GM18508 (cell line): ENCODE results near the gene SPECC1.

Source experiments
- ATAC-seq: cut with Tn5 transposase; IDR thresholded peaks from one replicate; pipeline ENCODE4 v1.9.1; 2021; ENCODE audit warnings: moderate number of reproducible peaks; ENCODE audit not compliant: insufficient read depth, unreplicated experiment

SPECC1 gene

DNA sequence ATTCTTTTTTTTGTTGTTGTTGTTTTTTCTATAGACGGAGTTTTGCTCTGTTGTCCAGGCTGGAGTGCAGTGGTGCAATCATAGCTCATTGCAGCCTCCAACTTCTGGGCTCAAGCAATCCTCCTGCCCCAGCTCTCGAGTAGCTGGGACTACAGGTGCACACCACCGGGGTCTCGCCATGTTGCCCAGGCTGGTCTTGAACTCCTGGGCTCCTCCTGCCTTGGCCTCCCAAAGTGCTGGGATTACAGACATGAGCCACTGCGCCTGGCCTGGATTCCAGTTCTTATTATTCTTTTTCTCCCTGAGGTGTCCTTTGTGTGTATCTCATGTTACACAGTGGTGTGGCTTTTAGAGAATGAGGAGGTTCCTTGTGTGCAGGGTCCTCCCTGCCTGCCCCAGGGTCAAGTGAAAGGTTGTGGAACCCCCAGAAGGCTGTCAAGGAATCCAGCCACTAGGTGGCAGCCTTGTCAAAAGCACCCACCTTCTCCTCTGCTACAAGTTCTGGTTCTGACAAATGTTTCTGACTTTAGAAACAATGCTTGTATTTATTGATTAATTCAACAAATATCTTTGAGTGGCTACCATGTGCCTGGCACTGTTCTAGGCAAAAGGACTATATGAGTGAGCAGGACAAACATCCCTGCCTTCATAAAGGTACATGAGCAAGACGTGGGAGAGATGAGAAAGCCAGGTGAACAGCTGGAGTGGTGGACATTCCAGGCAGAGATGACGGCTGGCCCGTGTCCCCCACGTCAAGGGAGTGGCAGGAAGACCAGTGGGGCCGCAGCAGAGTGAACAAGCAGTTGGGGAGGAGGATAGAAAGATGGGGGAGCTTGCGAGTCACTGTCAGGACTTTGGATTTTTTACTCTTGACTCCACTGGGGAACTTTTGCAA, 112.4 kb downstream of the SPECC1 start:
- ATAC-seq: no peak

DNA sequence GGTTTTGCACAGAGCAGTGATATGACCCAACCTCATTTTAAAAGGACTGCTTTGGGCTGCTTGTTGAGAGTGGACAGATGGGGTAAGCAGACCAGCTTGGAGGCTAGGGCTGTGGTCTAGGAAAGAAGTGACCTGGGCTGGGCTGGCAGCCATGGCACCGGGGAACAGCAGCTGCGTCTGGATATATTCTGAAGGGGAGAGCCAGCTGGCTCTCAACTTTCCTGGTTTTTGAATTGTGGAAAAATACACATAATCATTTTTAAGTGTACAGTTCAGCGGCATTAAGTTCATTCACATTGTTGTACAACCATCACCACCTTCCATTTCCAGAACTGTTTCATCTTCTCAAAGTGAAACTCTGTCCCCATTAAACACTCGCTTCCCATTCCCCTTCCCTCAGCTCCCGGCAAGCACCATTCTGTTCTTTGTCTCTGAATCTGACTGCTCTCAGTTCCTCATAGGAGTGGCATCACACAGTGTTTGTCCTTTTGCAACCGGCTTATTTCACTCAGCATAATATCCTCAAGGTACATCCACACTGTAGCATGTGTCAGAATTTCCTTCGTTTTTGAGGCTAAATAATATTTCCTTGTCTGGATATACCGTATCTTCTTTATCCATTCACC, 113.2 kb downstream of the SPECC1 start:
- ATAC-seq: no peak

DNA sequence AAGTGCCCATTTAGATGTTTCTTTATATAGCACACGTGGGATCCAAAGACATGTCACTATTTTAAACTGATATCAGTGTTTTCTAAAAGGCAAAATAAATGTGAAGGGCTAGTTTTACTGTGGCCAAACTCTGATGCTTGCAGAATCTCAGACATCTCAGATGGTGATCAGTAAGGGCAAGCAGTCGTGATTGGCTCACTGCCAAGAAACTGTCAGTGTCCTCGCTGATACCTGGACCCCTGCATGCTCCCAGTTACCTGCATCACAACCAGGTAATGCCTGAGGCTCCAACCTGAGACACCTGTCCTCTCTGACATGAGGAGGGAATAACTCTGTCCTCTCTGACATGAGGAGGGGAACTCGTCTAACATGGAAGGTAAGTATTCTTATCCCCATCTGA, 114.0 kb downstream of the SPECC1 start:
- no peak for ATAC-seq

DNA sequence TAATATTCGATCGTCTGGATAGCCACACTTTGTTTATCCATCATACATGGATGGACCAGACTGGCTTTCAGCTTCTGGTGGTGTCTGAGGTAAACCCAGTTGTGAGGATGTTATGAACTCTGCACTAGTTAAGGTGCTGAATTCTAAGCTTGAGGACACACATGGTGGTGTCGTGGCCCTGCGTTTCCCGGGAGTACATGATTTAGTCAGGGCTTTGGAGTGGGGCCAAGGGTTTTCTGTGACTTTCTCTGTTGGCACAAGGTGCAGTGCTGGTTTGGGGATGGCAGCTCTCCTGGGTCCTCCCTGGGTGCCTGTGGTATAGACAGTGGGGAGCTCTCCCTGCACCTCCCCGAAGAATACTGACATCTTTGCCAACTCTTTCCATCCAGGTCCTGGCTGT, 116.6 kb downstream of the SPECC1 start:
- ATAC-seq: no peak

DNA sequence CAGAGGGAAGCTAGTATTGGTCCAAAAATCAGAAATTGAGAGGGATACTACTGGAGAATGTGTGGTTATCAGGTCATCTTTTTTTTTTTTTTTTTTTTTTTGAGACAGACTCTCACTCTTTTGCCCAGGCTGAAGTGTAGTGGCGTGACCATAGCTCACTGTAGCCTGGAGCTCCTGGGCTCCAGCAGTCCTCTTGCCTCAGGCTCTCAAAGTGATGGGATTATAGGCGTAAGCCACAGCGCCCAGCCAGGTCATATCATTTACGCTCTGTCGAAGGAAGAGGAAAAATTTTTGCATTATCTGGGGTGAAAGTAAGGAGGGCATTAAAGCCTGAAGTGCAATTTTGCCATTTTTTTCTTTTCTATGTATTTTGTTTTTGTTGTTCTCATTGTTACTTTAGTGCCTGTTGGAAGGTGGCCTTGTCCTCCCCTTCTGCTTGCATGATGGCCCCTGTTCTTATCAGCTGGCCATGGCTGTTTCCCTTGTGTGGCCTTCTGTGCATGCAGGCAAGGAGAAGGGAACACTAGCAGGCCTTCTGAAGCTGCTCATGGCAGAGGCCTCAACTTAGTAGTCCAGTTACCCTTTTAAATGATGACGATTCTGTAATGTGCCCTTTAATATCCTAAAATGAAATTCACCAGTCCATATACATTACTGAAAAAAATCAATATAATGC, 118.3 kb downstream of the SPECC1 start:
- no peak for ATAC-seq

DNA sequence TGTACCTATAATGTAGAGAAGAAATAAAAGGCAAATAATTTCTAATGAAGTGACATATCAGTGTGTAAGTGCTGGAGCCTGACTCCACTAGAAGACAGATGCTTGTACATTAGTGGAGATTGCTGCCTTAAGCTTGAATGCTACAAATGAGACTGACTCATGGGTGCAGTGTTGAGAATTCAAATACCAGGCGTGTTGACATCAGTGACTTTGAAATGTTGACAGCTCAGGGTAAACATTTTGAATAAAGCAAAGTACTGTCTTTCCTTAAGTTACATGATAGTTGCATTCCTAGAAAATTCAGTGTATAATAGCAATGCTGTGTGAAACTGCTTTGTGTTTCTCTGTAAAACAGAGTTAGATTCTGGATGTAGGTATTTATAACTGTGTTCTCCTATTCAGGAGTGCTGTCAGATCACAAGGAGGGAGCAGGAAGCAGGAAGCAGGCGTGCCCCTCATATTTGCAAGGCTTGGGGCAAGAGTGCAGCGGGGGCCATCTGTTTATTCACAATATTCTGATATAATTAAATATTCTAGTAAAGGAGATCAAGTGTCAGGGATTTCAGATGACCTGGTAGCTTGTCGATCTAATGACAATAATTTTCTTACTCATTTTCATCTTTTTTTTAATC, 119.0 kb downstream of the SPECC1 start:
- ATAC-seq: no peak

DNA sequence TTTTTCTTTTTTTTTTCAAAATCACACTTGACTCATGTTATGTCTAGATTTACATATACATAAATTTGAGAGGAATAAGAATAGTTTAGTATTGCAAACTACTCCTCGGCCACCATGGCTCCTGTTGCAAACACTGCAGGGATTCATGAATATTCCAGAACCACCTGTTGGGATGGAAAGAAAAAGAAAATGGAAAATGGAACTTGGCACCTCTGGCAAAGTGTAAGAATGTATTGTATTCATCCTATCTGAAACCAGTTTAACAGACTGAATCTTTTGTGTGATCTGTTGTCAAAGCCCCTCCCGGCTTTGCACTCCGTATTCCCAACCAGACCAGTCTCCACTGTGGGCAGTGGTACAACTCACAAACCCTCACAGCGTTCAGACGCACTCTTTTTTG, 124.4 kb downstream of the SPECC1 start:
- ATAC-seq: no peak

DNA sequence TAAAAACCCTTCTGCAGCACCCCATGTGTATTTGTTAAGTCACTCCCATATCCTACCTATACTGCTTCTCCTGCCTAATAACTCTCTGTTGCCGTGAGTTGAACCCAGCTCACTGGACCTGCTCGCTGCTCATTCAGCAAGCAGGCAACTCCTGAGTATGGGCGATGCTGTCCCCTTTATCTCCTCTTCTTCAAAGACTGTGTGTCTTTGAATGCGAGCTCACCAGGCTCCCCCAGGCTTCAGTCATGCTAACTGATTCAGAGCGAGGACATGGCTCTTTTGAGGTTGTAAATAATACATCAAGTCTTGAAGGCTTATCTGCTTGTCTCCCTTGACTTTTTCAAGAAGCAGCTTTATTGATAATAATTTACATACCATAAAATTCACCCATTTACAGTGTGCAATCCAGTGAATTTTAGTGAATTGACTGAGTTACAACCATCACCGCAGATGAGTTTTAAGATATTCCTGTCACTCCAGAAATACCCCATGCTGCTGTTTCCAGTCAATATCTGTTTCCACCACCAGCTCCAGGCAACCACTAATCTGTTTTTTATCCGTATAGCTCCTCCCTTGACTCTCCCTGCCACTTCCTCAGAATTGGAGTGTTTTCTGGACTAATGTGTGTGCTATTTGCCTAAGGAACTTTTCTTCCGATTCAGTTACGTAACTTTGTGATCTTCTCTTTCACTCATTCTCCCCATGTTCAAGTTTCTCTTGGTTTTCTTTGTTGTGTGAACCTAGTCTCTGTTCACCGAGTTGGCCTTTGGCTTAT, 132.2 kb downstream of the SPECC1 start:
- no peak for ATAC-seq

DNA sequence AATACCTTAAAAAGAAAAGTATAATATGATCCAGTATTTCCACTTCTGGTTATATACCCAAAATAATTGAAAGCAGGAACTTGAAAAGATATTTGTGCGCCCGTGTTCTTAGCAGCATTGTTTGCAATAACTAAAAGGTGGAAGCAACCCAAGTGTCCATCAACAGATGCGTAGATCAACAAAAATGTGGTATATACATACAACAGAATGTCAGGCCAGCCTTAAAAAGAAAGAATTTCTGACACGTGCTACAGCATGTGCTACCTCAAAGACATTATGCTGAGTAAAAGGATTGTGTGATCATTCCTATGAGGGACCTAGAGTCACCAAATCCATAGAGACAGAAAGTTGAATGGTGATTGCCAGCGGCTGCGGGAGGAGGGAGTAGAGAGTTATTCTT, 133.1 kb downstream of the SPECC1 start:
- ATAC-seq: no peak

DNA sequence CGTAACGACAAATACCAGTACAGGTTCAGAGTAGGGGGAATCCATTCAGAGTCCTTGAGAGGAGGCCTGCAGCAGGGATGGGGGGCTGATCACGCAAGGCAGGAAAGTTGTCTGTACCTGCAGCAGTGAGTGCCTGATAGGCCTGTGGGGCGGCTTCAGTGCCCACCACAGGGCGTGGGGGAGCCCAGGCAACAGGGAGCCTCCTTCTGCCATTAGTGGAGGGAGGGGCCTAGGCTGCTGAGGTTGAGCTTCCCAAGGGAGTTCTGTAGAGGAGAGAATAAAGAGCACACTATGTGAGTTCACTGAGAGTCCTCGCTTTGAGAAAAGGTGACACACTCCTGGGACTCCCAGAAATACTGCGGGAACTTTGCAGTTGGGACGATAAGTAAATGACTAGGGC, 134.6 kb downstream of the SPECC1 start:
- ATAC-seq: no peak

DNA sequence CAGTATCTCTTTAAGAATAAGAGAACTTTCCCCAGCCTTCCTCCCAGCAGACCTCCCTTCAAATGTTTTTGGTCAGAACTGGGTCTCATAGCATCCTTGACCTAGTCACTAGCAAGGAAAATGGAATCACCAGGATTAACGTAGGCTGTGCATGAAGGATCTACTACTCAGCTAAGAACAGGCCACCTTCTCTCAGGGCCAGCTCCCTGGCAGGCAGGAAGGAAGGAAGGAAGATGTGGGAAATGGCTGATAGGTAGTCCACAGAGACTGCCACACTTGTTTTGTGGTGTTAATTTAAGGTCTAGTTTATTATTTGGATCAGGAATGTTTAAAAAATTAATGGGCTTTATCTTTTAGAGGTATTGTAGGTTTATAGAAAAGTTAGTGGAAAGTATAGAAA, 136.4 kb downstream of the SPECC1 start:
- no peak for ATAC-seq

DNA sequence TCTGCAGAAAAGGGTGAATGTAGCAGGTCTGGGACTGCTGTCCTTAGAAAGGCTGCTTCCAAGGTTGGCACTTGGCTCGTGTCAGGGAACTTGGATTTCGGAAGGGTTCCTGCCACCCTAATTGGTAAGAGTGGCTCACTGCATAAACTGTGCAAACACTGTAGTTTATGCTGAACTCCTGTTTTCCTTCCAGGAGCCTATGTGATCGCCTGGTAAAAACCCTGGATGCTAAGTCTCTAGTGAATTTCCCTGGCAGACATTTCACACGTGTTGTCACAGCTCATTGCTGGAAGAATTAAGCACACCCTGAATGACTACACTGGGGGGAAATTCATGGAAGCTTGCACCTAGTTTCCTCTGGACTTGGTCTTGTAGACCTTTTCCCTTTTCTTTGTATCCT, 140.1 kb downstream of the SPECC1 start:
- no peak for ATAC-seq

DNA sequence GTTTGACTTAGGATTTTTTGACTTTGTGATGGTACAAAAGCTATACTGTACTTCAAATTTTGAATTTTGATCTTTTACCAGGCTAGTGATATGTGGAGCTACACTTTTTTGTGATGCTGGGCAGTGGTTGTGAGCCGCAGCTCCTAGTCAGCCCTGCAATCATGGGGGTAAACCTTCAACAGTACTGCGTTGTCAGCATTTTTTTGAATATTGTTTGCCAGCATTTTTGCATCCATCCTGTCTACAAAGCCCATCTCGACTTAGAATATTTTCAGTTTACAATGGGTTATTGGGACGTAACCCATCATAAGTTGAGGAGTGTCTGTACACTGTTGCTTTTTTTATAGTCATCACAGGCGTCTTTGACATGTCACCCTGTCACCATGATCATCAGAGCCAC, 142.0 kb downstream of the SPECC1 start:
- ATAC-seq: no peak

DNA sequence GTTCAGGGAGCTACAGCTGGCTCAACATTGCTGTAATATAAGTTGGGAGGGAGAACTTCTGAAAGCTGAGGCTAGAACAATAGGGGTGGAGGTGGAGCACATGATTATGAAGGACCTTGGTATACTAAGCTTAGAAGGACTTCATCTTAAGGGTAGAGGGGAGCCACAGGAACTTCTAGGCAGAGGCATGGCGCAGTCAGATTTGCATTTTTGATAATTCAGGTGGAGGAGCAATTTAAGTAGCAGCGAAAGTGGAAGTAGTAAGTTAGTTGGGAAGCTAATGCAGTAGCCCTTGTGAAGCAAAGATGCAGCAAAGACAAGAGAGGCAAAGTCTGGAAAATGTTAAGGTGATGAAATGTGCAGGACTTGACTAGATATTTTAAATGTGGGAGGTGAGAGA, 144.1 kb downstream of the SPECC1 start:
- ATAC-seq: no peak

DNA sequence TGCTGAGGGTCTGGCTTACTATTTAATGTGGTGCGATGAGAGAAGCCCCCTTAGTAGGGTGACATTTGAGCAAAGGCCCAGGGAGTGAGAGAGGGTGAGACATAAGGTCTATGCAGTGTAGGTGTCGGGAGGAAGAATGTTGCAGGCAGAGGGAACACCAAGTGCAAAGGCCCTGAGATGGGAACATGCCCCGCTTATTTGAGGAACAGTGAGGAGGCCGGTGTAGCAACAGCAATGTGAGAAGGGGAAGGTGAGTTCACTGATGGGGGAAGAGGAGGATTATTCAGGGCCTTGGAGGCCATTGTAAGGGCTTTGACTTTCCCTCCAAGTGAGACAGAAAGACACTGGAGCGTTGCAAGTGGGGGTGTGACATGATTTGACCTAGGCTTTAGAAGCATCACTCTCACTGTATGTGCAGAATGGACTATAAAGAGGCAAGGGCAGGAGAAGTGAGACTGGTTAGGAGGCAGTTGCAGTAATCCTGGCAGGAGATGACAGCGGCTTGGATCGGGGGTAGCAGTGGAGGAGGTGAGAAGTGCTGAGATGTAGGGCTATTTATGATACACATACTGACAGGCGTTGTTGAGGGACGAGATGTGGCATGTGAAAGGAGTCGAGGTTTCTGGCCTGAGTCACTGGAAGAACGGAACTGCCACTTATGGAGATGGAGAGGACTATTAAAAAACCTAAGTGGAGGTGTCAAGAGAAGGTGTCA, 145.3 kb downstream of the SPECC1 start:
- ATAC-seq: no peak

DNA sequence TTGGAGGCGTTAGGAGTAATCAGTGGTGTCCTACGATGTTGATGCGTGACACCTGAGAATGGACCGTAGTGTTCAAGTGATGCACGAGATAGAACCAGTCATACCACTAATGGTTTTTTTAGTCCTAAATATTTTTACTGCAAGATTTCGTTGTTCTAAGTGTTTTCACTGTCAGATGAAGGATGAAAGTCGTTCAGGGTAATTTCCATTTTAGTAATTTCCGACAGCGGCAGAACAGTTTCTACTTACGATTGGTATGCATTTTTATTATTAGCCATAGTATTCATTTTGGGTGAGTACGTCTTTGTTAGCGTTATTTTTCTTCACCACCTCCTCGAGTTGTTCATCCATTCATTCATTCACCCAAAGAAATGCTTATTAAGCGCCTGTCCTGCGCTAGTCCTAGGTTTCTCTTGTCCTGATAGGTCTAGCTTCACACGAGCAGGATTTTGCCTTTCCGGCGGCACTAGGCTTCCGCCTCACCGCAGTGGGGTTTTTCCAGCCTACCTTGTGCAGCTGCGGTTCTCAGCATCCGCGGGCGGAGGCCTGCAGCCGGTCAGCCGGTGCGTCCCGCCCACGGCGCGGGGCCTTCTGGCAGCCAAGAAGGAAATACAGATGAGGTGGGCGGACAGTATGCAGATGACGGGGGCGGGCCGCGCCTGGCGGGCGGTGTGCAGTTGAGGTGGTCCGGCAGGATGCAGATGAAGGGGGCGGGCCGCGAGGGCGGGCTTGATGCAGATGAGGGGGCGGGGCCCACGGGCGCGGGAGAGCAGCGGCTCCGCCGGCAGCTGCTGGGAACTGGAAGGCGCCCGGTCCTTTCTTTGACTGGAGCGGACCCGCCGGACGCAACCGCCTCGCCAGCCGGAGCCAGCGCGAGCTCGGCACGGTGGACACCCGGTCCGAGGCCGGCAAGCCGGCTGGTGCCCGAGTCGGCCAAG, 146.4 kb downstream of the SPECC1 start:
- ATAC-seq: peak; percentile 89

DNA sequence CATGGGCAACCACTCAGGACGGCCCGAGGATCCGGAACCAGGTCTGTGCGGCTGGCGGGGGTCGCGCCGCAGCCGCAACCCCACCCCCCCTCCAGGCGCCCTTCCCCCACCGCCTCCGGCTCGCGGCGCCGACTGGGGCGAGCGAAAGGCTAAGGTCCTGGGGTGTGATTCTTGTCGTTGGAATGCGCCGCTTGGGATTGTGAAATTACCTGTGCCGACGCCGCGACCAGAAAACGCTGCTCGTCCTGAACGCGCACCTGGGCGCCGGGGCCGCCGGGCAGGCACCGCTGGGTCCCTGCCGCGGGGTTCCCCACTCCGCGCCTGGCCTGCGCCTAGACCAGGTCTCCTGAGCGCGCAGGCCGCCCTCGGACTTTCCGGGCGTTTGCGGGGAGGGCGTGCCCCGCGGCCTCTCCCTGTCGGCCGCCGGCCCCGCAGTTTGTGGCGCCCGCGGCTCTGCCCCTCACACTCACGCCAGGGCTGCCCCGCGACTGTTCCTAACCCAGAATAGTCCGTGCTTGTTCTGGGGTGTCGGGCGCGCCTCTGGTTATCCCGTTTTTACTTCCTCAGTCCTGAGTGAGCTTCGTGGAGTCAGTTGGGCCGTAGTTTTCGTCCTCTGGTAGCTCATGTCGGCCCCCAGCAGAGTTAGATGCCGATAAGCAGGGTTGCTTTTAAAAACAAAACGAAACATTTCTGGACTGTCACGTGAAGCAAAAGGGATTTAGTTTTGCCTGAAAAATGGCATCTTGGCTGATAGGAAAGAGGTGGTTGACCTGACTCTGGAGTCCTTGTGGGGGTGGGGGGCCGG, 147.2 kb downstream of the SPECC1 start:
- no peak for ATAC-seq

DNA sequence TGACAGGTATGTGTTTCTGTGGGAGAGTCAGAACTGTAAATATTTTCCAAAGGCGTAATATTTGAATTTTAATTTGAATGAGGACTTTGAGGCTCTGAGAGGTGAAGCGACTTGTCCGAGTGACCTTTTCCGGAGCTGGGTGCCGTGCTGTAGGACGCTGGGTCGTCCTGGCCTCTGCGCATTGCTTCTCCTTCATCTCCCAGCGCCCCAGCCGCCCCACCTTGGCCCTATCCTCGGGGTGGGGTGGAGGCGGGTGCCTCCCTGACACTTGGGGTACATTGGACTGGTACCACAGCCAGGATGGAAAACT, 147.8 kb downstream of the SPECC1 start:
- no peak for ATAC-seq
